ENCODE measurements around the gene ZNF462.

DNA sequence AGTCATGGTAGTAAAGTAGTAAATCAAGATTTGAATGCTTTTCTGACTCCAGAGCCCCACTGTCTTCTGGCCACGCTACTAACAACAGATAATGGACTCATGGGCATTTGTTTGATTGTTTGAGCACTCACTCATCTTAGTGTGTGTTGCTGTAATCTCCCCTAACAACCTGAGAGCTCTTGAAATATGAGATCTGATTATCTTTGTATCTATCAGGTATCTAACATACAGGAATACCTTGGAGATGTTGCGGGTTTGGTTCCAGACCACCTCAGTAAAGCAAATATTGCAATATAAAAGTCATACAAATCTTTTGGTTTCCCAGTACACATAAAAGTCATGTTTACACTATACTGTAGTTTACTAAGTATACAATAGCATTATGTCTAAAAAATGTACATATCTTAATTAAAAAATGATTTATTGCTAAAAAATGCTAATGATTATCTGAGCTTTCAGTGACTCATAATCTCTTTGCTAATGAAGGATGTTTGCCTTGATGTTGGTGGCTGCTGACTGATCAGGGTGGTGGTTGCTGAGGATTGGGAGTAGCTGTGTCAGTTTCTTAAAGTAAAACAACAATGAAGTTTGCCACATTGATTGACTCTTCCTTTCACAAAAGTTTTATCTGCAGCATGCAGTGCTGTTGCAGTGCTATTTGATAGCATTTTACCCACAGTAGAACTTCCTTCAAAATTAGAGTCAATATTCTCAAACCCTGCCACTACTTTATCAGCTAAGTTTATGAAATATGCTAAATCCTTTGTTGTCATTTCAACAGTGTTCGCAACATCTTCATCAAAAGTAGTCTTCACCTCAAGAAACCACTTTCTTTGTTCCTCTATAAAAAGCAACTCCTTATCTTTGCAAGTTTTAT, 92.2 kb downstream of the ZNF462 start:
- TF ChIP-seq CTCF (CRISPR knock-in tag; IDR thresholded peaks at IDR 0.05): no peak
- no peak for TF ChIP-seq ZFYVE20 (CRISPR knock-in tag; IDR thresholded peaks at IDR 0.05; ENCODE audit: borderline replicate concordance, low read depth)
- TF ChIP-seq SOX6 (IDR thresholded peaks at IDR 0.05): no peak
- no peak for TF ChIP-seq SOX6 (CRISPR knock-in tag; IDR thresholded peaks at IDR 0.05)
- no peak for TF ChIP-seq BRCA1 (CRISPR knock-in tag; IDR thresholded peaks at IDR 0.05)
- TF ChIP-seq USF2 (IDR thresholded peaks at IDR 0.05; ENCODE audit: low read depth, low read length): no peak
- TF ChIP-seq USF2 (CRISPR knock-in tag; IDR thresholded peaks at IDR 0.05; ENCODE audit: borderline replicate concordance): no peak
- no peak for TF ChIP-seq REPIN1 (CRISPR knock-in tag; IDR thresholded peaks at IDR 0.05; ENCODE audit: borderline replicate concordance, low read depth)
- TF ChIP-seq ZNF530 (CRISPR knock-in tag; IDR thresholded peaks at IDR 0.05; ENCODE audit: low read depth): no peak
- no peak for TF ChIP-seq SRSF1 (optimal IDR thresholded peaks at IDR 0.05; ENCODE audit: low read depth, low read length)
- TF ChIP-seq, protein P1, sequence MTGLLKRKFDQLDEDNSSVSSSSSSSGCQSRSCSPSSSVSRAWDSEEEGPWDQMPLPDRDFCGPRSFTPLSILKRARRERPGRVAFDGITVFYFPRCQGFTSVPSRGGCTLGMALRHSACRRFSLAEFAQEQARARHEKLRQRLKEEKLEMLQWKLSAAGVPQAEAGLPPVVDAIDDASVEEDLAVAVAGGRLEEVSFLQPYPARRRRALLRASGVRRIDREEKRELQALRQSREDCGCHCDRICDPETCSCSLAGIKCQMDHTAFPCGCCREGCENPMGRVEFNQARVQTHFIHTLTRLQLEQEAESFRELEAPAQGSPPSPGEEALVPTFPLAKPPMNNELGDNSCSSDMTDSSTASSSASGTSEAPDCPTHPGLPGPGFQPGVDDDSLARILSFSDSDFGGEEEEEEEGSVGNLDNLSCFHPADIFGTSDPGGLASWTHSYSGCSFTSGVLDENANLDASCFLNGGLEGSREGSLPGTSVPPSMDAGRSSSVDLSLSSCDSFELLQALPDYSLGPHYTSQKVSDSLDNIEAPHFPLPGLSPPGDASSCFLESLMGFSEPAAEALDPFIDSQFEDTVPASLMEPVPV (CRISPR knock-in tag; IDR thresholded peaks at IDR 0.05): no peak
